GM12873 (cell line): ENCODE measurements around the gene ANKMY1.

Source experiments
- CTCF ChIP-seq: IDR thresholded peaks from 2 replicates; pipeline ENCODE4 v1.5.1; 2012; ENCODE audit warnings: low read depth, mild to moderate bottlenecking, moderate library complexity, low read length, control low read depth; ENCODE audit not compliant: insufficient read depth; ENCODE audit errors: missing control alignments

ANKMY1 gene

GRCh38 chr2:240482141-240482540 lies 75.6 kb downstream of the ANKMY1 start:
- TF ChIP-seq CTCF, result no peak

GRCh38 chr2:240481720-240482119 lies 76.1 kb downstream of the ANKMY1 start:
- TF ChIP-seq CTCF, result no peak

GRCh38 chr2:240480834-240481623 lies 76.8 kb downstream of the ANKMY1 start:
- no peak for TF ChIP-seq CTCF

- no peak for TF ChIP-seq CTCF
Measured at GRCh38 chr2:240479111-240479501, 78.7 kb downstream of the ANKMY1 start.

GRCh38 chr2:240478346-240479110 lies 79.3 kb downstream of the ANKMY1 start:
- no peak for TF ChIP-seq CTCF

- TF ChIP-seq CTCF, result no peak
Measured at GRCh38 chr2:240477916-240478315, 79.9 kb downstream of the ANKMY1 start.

GRCh38 chr2:240473211-240473610 lies 84.6 kb downstream of the ANKMY1 start:
- TF ChIP-seq CTCF, result no peak
